NCI-H526 (cell line): Measurements from ENCODE around the gene TBCD.
"Not testable (repeated sequence)": the region's sequence is repeated elsewhere in the genome, so short reads cannot be mapped to it uniquely, and the experiment has no call there.

Experiments used
- DNase-seq, 2 experiments: peaks; one replicate each; lab custom pipeline; 2025; lab: John Stamatoyannopoulos, UW

TBCD gene

DNA sequence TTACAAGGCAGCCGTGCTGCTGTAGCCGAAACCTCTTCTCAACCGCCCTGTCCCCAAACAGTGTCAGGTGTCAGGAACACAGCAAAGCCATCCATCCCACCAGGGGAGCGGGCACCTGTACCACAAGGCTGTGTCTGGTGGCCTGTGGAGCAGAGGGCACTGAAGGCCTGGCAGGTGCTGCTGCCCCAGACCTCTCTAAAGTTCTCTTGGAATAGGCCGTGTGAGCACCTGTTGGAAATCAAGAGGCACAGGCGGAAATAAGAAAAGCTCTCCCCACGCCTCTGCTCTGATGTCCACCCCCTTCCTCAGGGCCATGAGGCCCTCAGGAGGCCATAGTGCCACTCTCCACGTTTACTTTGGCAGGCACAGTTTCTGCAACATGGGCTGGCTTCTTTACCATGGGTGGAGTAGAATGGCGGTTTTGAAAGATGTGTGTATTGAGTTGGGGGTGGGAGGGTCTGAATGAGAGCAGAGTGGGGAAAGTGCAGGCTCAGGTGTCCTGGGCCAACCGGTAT is 187.8 kb downstream of the TBCD start:
- DNase-seq, result no peak

DNA sequence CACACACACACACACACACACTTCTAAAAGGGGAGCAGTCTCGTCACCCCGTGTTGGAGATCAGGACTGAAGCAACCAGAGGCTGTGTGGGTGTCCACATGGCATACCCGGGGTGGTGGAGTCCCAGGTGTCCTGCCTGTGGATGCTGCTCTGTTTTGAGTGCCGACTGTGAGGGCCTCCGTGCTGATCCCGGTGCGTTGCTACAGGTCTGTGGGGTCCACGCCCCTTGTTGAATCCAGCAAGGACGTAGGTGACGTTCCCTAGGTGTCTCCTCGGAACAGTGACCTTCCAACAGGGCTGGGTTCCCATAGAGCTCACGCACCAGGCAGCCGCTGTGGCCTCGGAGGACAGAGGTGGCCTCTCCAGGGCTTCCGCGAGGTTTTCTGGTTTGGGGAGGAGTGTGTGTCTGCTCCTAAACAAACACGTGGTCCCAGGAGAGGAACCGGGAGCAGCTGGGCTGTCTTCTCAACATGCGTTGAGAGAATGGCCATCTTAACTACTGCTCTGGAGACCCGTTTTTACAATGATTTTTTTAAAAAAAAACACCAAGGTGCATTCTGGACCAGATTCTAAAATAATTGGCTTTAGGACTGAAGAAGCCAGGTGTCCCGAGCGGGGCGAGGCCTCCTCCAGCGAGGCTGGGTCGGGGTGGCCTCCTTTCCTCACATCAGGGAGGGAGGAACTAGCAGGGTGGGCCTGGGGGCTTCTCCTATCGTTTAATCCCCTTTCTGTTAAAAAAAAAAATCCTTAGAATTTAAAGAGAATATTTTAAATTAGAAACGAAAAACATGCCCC is 188.6 kb downstream of the TBCD start:
- no peak for DNase-seq

DNA sequence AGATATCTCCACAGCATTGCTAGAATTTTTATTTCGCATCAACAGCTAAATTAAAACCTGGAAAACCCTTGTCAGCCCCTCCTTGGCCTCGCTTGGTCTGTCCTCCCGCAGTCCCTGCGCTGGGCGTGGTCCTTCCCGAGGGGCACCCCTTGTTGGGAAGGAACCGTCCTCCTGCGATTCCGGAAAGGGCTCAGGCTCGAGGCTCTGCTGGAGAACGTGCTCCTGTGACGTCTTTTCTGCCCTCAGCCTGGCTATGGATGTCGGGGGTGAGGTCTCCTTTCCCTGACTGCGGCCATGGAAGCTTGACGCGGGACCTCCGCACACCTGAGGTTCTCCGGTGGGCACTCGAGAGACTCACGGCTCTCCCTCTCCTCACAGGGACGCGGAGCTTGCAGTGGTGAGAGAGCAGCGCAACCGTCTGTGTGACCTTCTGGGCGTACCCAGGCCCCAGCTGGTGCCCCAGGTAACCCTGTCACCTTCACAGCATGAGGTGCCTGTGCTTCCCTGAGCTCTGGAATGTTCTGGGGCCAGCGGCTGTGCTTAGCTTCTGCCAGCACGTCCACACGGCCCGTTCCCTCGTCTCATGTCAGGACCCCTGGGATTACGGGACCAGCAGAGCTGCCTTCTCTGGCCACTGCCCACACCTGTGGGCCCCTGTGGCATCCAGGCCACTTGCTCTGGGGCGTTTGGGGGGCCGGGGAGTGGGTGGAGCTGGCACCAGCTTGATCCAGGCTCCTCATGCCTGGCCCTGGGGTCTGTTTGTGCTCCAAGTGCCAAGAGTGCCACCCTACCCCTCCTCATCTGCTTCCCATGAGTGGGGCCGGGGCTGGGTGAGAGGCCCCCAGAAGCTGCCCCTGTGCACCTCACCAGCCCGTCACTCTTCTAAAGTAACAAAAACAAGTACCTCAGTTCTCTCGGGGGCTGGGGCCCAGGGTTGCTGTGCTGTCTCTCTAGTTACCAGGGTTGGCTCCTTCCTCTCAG is 189.4 kb downstream of the TBCD start:
- DNase-seq, result no peak

DNA sequence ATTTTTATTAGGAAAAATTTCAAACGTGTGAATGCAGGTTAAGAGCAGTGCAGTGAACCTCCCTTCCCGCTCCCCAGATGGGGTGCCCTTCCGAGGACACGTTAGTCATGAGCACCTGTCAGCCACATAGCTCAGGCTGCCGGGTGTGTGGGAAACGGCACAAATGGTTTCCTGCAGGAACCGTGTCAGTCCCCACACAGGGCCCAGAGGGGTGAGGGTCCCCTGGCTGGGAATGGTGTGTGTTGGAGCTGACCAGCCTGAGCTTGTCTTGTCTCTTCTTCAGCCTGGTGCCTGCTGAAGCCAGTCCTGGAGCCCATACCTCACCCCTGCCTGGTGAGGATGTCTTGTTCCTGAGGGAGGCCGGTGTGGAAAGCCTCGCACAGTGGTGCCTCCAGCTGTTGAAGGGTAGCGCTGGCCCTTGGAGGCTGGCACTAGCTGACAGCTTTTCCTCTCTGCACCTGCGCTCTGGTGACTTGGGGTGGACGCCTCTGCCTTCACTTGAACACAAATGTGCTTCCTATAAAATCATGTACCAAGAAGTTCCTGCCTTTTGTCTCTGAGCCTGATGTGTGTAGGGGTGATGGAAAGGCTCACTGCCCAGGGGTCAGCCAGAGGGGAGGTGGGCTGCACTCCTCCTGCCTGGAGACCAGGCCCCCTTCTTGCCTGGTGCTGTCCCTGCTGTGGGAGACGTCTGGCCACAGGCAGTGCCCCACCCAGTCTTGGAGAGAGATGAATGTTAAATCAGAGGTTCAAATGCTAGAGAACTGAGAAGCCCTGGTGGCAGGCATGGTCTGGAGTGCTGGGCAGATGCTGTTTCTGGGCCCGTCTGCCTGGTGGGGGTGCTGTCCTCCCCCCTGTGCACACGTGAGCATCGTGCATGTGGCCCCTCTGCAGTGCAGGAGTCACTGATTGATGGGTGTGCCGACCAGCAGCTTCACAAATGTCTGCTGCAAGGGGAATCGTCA is 190.6 kb downstream of the TBCD start:
- no peak for DNase-seq

DNA sequence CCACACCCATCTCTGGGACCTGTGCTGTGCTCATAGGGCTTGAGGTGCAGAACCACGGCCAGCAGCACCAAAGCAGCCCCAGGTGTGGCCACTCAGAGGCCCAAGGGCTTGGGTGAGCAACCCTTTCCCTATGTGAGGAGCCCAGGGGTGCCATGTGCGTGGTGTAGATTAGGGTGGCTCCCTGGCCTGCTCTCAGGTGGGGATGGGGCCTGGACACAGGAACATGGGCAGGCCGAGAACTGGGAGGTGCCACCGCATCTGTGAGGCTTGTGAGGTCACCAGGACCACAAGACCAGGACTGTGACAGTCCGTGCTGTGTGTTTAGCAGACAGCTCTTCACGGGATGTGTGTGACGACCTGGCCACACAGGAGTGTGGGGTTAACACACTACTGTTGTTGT is 191.5 kb downstream of the TBCD start:
- DNase-seq, result no peak

DNA sequence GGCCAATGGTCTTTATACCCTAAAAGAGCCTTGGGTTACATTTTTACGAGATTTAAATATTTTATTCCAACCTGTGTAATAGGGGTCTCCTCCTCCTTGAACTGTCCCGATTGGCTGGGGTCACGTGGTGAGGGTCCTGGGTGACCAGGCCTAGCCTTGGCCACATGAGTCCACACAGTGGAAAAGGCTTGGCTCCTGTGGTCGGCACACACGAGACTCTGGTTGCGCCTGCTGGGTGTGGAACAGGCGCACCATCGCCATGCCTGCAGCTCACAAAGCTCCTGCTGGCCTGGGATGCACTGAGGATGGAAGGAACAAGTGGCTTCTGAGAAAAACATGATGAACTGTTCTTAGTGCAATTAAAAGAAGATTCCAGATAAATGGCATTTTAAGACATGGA is 191.9 kb downstream of the TBCD start:
- DNase-seq, result no peak

DNA sequence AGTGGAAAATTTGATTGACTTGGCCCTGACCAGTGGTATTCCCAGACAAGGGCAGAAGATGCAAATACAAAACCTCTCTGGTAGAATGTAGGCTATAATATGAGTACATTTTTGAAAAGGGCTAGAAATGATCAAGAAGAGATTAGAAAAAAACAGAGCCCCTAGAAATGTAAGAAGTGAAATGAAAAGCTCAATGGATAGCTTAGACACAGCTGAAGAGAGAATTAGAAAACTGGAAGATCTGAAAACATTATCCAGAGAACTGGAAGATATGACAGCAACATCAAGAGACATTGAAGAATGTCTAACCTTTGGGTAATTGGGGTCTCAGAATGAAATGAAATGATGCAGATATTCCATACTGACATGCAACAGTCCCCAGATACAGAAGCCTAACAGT is 193.1 kb downstream of the TBCD start:
- DNase-seq, result no peak

DNA sequence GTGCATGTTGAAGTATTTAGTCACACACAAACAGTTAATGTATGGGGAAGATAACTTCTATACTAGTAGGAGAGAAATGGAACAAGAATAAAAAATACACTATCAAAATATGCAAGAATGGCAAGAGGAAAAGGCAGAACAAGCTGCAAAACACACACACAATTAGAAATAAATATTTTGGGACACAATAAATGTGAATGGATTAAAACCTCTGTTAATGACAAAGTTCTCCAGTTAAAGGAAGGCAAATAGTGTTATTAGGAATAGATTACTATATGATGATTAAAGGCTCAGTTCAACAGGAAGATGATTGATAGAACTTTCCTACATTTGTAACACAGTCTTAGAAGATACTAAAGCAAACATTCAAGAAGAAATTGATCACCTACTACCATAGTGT is 194.2 kb downstream of the TBCD start:
- DNase-seq, result no peak

DNA sequence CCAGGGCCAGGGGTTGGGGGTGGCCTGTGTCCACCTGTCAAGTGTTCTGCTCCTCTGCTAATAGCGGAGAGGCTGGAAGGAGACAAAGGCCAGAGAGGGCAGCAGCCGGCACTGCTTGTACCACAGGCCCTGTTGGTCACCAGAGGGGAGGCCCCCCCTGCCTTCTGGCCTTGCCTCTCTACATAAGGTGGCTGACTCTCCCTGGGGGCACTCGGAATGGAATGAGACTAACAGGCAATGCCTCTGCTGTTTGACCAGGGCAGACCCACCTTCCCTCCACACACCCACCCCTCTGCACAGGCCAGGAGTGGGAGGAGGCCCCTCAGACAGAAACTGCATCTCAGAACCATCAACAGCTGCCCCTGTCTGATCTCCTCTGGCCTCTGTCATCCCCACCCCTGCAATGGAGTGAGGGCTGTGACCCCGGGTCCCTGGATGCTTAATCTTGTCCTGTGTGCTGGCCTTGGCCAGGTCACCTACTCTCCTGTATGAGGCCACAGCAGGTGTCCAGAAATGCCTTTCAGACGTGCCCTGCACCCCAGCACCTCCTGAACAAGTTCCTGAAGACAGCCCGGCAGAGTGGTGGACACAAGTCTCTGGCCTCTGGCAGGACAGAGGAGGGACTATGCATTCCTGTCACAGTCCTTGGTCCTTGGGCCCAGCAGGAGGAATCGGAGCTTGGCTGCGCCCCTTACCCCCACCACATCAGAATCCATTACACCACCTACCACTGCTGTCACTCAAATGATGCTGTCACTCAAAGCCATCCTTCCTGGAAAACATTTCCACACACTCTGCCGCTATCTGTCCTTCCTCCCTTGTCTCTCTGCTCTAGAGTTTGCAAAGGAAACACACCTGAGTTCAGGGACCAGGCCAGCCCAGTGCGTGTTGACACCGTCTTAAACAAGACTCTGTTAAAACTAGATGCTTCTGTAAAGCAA is 195.5 kb downstream of the TBCD start:
- no peak for DNase-seq

DNA sequence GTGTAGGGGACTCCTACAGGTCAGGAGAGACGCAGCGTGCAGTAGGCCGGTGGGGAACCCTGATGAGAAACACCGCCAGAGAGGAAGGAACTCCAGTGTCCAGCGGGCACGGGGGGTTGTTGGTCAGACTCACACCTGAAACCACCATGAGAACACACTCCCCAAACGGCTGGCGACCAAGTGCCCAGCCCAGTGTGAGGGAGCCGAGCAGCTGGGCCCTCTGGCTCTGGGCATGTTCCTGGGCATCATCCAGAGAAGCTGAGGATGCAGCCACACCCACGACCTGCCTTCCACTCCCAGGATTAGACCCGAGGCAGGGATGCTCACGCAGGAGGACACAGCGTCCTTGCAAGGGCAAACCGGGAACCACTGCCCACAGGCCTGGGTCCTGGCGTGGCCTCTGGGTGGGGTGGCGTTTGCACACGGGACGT is 196.2 kb downstream of the TBCD start:
- no peak for DNase-seq

DNA sequence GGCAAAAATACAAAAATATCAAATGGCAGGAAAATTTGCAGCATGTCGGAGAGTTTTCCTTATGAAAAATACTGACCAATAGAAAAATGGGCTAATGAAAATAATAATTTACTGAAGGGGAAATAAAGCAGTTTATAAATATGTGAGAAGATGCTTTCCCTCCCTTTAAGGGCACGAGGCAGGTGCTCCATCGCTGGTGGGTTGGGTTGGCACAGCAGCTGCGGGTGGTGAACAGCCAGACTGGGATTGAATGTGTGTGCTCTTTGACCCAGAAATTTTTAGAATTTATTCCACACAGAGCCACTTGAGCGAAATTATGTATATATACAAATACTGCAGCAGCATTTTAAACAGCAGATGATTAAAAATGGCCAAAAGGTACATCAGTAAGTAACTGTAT is 197.1 kb downstream of the TBCD start:
- no peak for DNase-seq

DNA sequence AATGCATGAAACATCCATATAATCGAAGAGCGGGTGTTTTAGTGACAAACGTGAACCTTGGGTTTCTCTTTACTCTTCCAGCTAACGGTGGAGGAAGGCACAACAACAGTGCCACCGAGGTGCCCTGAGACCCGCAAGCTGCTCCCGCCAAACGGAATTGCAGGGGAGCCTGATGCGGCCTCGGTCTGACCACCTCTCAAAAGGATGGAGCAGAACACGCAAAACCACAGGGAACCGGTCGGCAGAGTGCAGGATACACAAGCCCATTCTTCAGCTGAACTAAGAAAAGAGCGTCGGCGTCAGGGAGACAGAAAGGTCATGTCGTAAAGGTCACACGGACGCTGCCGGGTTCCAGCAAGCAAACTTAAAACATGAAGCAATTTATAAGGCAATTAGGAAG is 197.5 kb downstream of the TBCD start:
- no peak for DNase-seq

DNA sequence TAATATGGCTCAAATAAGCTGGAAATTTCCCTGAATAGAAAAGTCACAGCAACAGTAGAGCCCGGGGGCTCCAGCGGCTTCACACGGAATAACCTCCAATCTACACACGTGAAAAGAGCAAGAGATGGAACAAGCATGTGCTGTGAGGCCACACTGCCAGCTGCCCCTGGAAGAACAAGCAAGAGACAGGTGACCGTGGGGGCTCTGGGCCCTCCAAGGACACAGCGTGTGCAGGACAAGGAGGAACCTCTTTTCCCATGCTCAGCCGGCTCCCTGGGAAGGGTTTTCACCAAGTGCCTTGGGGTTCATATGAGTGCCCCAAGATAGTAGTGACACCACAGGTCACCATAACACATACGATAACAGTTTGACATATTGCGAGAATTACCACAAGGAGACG is 198.1 kb downstream of the TBCD start:
- DNase-seq, result no peak

DNA sequence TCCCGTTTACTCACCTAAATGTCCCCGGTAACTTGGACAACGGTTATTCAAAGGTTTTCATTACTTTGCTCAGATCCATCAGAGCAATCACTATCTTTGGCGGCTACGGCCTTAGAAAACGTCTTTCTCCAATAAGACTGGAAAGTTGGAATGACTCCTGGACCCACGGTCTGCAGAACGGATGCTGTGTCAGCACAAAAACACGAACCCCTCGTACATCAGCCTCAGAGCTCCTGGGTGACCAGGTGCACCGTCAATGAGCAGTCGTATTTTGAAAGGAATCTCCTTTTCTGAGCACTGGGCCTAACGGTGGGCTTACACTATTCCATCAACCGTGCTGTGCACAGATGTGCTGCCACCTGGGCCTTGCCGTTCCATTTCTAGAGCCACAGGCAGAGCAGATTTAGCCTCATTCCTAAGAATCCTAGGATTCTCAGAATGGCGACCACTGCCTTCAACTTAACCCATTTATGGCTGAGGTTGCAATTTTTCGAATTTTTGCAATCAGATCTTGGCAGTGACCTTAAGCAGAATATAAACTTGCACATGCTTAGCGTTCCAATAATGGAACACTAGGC is 198.7 kb downstream of the TBCD start:
- DNase-seq, result no peak

DNA sequence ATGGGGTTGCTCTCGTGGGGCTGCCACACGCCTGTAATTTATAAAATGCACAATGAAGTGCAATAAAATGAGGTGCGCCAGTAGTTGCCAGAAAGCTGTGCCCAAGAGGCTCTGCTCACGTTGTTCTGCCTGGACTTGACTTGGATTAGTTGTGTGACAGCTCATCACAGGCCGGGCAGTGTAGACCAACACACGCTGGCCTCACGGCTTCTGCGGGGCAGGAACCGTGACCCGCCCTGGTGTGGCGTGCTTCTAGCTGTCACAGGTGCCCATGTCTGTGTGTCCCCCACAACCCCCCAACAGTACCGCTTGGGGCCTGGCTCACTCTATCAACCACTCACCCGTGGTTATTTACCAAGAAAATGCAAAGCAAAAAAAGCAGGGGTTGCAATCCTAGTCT is 200.2 kb downstream of the TBCD start:
- no peak for DNase-seq

DNA sequence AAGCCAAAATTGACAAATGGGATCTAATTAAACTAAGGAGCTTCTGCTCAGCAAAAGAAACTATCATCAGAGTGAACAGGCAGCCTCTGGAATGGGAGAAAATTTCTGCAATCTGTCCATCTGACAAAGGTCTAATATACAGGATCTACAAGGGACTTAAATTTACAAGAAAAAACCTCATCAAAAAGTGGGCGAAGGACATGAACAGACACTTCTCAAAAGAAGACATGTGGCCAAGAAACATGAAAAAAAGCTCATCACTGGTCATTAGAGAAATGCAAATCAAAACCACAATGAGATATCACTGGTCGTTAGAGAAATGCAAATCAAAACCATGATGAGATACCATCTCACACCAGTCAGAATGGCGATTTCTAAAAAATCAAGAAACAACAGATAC is 203.2 kb downstream of the TBCD start:
- DNase-seq, result not testable (repeated sequence)

DNA sequence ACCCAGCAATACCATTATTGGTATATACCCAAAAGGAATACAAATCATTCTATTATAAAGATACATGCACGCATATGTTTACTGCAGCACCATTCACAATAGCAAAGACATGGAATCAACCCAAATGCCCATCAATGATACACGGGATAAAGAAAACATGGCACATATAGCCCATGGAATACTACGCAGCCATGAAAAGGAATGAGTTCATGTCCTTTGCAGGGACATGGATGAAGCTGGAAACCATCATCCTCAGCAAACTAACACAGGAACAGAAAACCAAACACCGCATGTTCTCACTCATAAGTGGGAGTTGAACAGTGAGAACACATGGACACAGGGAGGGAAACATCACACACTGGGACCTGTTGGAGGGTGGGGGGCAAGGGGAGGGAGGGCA is 203.8 kb downstream of the TBCD start:
- not testable (repeated sequence) for DNase-seq

DNA sequence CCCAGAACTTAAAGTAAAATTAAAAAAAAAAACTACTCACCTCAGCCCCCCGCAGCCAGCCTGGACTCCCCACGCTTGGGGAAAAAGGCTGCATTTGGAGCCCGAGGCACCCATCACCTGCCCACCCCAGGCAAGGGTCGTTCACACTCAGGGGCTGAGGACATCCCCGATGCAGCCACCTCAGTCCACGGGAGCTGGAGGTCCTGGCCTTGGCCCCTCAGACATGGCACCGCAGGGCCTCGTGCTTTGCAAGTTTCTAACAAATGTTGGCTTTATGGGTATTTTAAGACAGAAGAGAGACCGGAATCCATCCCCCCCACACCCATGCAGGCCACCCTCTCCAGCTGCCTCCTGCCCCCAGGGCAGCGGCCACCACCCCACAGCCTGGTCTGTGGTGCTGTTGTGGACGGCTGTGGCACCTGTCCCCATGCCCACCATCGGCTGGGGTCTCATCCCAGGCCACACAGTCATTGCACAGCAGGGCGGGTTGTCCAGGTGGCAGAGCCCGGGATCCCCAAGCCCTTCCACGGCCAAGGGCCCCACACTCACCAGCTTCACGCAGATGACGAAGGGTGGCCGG is 204.4 kb downstream of the TBCD start:
- no peak for DNase-seq

DNA sequence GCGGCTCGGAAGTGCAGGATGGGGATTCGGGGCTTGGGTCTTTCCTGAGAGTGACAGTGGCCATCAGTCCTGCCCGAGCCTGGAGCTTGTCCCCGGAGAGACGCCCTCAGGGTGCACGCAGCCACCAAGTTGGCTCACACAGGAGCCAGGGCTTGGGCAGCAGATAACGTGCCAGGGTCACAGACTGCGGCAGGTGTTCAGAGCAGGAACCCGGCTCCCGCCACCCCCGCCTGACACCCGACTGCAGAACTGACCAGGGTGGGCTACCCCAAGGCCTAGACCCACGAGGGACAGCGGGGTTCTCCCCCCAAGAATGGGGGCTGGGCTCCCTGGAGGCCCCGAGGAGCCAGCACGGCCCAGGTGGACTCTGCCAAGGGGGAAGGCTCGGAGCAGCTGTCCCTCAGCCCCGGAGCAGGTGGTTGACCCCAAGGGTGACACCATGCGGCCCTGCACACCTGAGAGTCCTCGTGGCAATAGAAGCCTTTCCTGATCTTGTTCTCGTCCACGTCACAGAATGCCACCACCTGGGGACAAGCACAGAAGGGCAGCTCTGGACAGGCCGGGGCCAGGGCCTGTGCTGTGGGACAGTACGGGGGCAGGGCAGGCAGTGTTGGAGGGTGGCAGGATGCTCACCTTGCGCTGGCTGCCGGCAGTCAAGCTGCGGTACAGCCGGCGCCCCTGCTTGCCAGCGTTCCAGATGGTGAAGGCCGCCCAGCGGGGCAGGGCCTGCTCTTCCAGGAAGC is 205.0 kb downstream of the TBCD start:
- DNase-seq, result no peak
